Motor neuron (in vitro differentiated cells): ENCODE measurements around the gene TLR4. TPM values are rescaled to one million over a fixed set of nuclear protein-coding genes. Genes with fewer than 3 reads are reported as not detected.

ENCODE experiments used
- ATAC-seq, 8 experiments: fragments of 200-7000 bp; cut with Tn5 transposase; replicated peaks in 6 of 8; 2 replicates each; pipeline ENCODE4 v1.8.0; 2021; ENCODE audit warnings: mild to moderate bottlenecking in 8 of 8, moderate library complexity in 8 of 8
- H3K27ac ChIP-seq, 2 donors: fragments of 250-450 bp; sonication (Bioruptor Pico); 2 replicates each; pipeline ENCODE4 v1.9.0; 2021; ENCODE audit warnings: antibody characterized with exemption in 2 of 2, mild to moderate bottlenecking in 2 of 2, moderate library complexity in 1 of 2
- H3K4me1 ChIP-seq, 2 donors: fragments of 250-450 bp; sonication (Bioruptor Pico); replicated peaks in 1 of 2; 2 replicates each; pipeline ENCODE4 v1.6.1; 2021; ENCODE audit warnings: antibody characterized with exemption in 2 of 2, mild to moderate bottlenecking in 2 of 2, moderate library complexity in 1 of 2
- H3K4me3 ChIP-seq, 5 donors: fragments of 250-450 bp; sonication (Bioruptor Pico); 2 replicates each; pipeline ENCODE4 v1.9.0; 2021; ENCODE audit warnings: antibody characterized with exemption in 5 of 5, mild to moderate bottlenecking in 5 of 5, moderate library complexity in 4 of 5
- WGBS, 10 experiments: fragments of 450-650 bp; shearing (Covaris generic); methylation state at CpG; one replicate each; pipeline ENCODE4 v1.0.0; 2022; 5-methylcytosine and 5-hydroxymethylcytosine counted together
- in situ Hi-C, 9 experiments: fragments of 400-800 bp; cut with MboI; loops; one replicate each; pipeline ENCODE4 v1.15.0; 2021; ENCODE audit warnings: low sequenced_read_pairs in 9 of 9, low pct_unique_long_range_greater_than_20kb in 2 of 9; ENCODE audit not compliant: unreplicated experiment in 9 of 9
- total RNA-seq, 8 experiments: library from RNA; unstranded; fragments of 300-600 nt; gene quantifications; 2 replicates each; pipeline versions ENCODE4 v1.2.3 to v1.2.4, GENCODE V29; 2022

The TLR4 gene
- total RNA-seq, 8 experiments from 2014 or later = 0.13 to 13.2 (median 0.76) TPM

GRCh38 chr9:117763314-117763713, 59.1 kb downstream of the TLR4 start:
- 0 to 75% (median 61%) methylated on average over 1 to 4 of the region's 4 CpGs; no CpG with 5 or more reads in 2 of the 10 experiments for WGBS, 10 experiments
- no peak overlapping the region for H3K27ac ChIP-seq
- H3K4me1 ChIP-seq = peaks cover 2 to 12% of the 10 kb centered on the region in 2 donors
- ATAC-seq = peak in 2 of 8 experiments; percentile 11 to 89
- H3K4me3 ChIP-seq = no peak overlapping the region
- in situ Hi-C loops = loop anchor here in 1 of 9 experiments (25.0 kb wide), 1 partner anchor 276 kb away; no protein-coding TSS in a partner anchor

GRCh38 chr9:117768750-117769395, 64.7 kb downstream of the TLR4 start:
- H3K27ac ChIP-seq = no peak overlapping the region
- ATAC-seq = no peak
- no peak overlapping the region for H3K4me3 ChIP-seq
- in situ Hi-C loops = loop anchor here in 1 of 9 experiments (25.0 kb wide), 1 partner anchor 282 kb away; no protein-coding TSS in a partner anchor
- peaks cover 0 to 7% of the 10 kb centered on the region in 2 donors for H3K4me1 ChIP-seq
- 36 to 100% (median 54%) methylated on average over 1 to 4 of the region's 4 CpGs for WGBS, 10 experiments

- 8 to 94% (median 61%) methylated on average over 1 to 4 of the region's 4 CpGs; no CpG with 5 or more reads in 2 of the 10 experiments for WGBS, 10 experiments
These were observed 66.9 kb downstream of the TLR4 start for GRCh38 chr9:117771136-117771535.

GRCh38 chr9:117772960-117773359, 68.8 kb downstream of the TLR4 start:
- Histone ChIP-seq H3K4me1 (peaks cover 0 to 7% of the 10 kb centered on the region in 2 donors), H3K4me3 (no peak overlapping the region), H3K27ac (no peak overlapping the region)
- peak in 5 of 8 experiments; percentile 36 to 100 (median 53) for ATAC-seq
- WGBS, 10 experiments = 0 to 50% (median 25%) methylated on average over 1 to 2 of the region's 3 CpGs; no CpG with 5 or more reads in 3 of the 10 experiments
- in situ Hi-C loops = loop anchor here in 1 of 9 experiments (25.0 kb wide), 1 partner anchor 286 kb away; no protein-coding TSS in a partner anchor

More at GRCh38 chr9:117771136-117771535, 66.9 kb downstream of the TLR4 start:
- in situ Hi-C loops = loop anchor here in 1 of 9 experiments (25.0 kb wide), 1 partner anchor 284 kb away; no protein-coding TSS in a partner anchor
- Histone ChIP-seq H3K4me3 (no peak overlapping the region), H3K27ac (no peak overlapping the region), H3K4me1 (peaks cover 0 to 7% of the 10 kb centered on the region in 2 donors)
- peak in 3 of 8 experiments; percentile 23 to 78 (median 26) for ATAC-seq
